Measurements from ENCODE around the gene SMIM43. TPM values are rescaled to one million over a fixed set of nuclear protein-coding genes. Genes with fewer than 3 reads are reported as not detected.
"Not testable (repeated sequence)": the region's sequence is repeated elsewhere in the genome, so short reads cannot be mapped to it uniquely, and the experiment has no call there.

The SMIM43 gene
- total and polyA plus RNA-seq, 5 donors from 2014 or later = 0.14 to 1.8 (median 0.56) TPM; not detected in 2

GRCh38 chr4:121734571-121734970 is 30.4 kb downstream of the SMIM43 start:
- Histone ChIP-seq H3K4me3 (ENCODE audit: low read depth, low read length) (no peak overlapping the region), H3K27ac (ENCODE audit: insufficient read depth, low read length, poor library complexity, severe bottlenecking) (no peak overlapping the region), H3K9me3 (ENCODE audit: control insufficient read depth in 2 of 2, low read length in 2 of 2) (no peaks in the 10 kb centered on the region), H3K4me1 (ENCODE audit: control insufficient read depth, insufficient read depth, low read length, poor library complexity, severe bottlenecking) (no peaks in the 10 kb centered on the region), H3K27me3 (ENCODE audit: control insufficient read depth, insufficient read depth, low read length) (peaks cover 9% of the 10 kb centered on the region), H3K36me3 (ENCODE audit: control insufficient read depth, insufficient read depth, low read length) (no peaks in the 10 kb centered on the region)
- DNase-seq (no peak), ATAC-seq (ENCODE audit: low read depth in 2 of 2) (no peak)
- no peaks in the 10 kb centered on the region for H3K27me3 Mint-ChIP-seq
- no peak overlapping the region for H3K4me3 Mint-ChIP-seq
- H3K27ac Mint-ChIP-seq = no peak overlapping the region
- H3K36me3 Mint-ChIP-seq = no peaks in the 10 kb centered on the region
- peaks cover 0 to 4% (median 0%) of the 10 kb centered on the region in 7 donors for H3K9me3 Mint-ChIP-seq
- no peaks in the 10 kb centered on the region for H3K4me1 Mint-ChIP-seq

- H3K27ac Mint-ChIP-seq = no peak overlapping the region
- no peaks in the 10 kb centered on the region for H3K4me1 Mint-ChIP-seq
- H3K27ac ChIP-seq (ENCODE audit: insufficient read depth, low read length, poor library complexity, severe bottlenecking) = no peak overlapping the region
- DNase-seq (no peak), ATAC-seq (ENCODE audit: low read depth in 2 of 2) (no peak)
- no peaks in the 10 kb centered on the region for H3K4me1 ChIP-seq (ENCODE audit: control insufficient read depth, insufficient read depth, low read length, poor library complexity, severe bottlenecking)
- no peaks in the 10 kb centered on the region for H3K9me3 ChIP-seq (ENCODE audit: control insufficient read depth in 2 of 2, low read length in 2 of 2)
- peaks cover 0 to 4% (median 0%) of the 10 kb centered on the region in 7 donors for H3K9me3 Mint-ChIP-seq
- H3K27me3 Mint-ChIP-seq = no peaks in the 10 kb centered on the region
- no peak overlapping the region for H3K4me3 ChIP-seq (ENCODE audit: low read depth, low read length)
- no peaks in the 10 kb centered on the region for H3K36me3 Mint-ChIP-seq
- H3K36me3 ChIP-seq (ENCODE audit: control insufficient read depth, insufficient read depth, low read length) = no peaks in the 10 kb centered on the region
- no peak overlapping the region for H3K4me3 Mint-ChIP-seq
- H3K27me3 ChIP-seq (ENCODE audit: control insufficient read depth, insufficient read depth, low read length) = peaks cover 9% of the 10 kb centered on the region
Observed at GRCh38 chr4:121733942-121734341, 31.0 kb downstream of the SMIM43 start.

- not testable (repeated sequence) for H3K4me3 ChIP-seq (ENCODE audit: low read depth, low read length); H3K27me3 ChIP-seq (ENCODE audit: control insufficient read depth, insufficient read depth, low read length); H3K27ac Mint-ChIP-seq; H3K36me3 ChIP-seq (ENCODE audit: control insufficient read depth, insufficient read depth, low read length); H3K4me3 Mint-ChIP-seq; DNase-seq; H3K36me3 Mint-ChIP-seq; H3K9me3 ChIP-seq (ENCODE audit: control insufficient read depth in 2 of 2, low read length in 2 of 2); H3K4me1 ChIP-seq (ENCODE audit: control insufficient read depth, insufficient read depth, low read length, poor library complexity, severe bottlenecking); ATAC-seq (ENCODE audit: low read depth in 2 of 2); H3K27ac ChIP-seq (ENCODE audit: insufficient read depth, low read length, poor library complexity, severe bottlenecking); H3K9me3 Mint-ChIP-seq; H3K27me3 Mint-ChIP-seq
- peaks cover 0 to 12% (median 2%) of the 10 kb centered on the region in 4 donors for H3K4me1 Mint-ChIP-seq
Observed at GRCh38 chr4:121729753-121730152, 35.2 kb downstream of the SMIM43 start.

GRCh38 chr4:121728798-121729226 is 36.2 kb downstream of the SMIM43 start:
- Mint-ChIP-seq H3K27ac (no peak overlapping the region), H3K27me3 (peaks cover 14% of the 10 kb centered on the region), H3K4me1 (peaks cover 0 to 12% (median 2%) of the 10 kb centered on the region in 4 donors), H3K36me3 (no peaks in the 10 kb centered on the region), H3K4me3 (no peak overlapping the region), H3K9me3 (peaks cover 0 to 4% (median 0%) of the 10 kb centered on the region in 7 donors)
- Histone ChIP-seq H3K36me3 (ENCODE audit: control insufficient read depth, insufficient read depth, low read length) (no peaks in the 10 kb centered on the region), H3K27me3 (ENCODE audit: control insufficient read depth, insufficient read depth, low read length) (peaks cover 3% of the 10 kb centered on the region), H3K4me3 (ENCODE audit: low read depth, low read length) (no peak overlapping the region), H3K4me1 (ENCODE audit: control insufficient read depth, insufficient read depth, low read length, poor library complexity, severe bottlenecking) (no peaks in the 10 kb centered on the region), H3K9me3 (ENCODE audit: control insufficient read depth in 2 of 2, low read length in 2 of 2) (no peaks in the 10 kb centered on the region), H3K27ac (ENCODE audit: insufficient read depth, low read length, poor library complexity, severe bottlenecking) (no peak overlapping the region)
- ATAC-seq (ENCODE audit: low read depth in 2 of 2) (no peak), DNase-seq (no peak)

- Mint-ChIP-seq H3K4me1 (peaks cover 0 to 12% (median 2%) of the 10 kb centered on the region in 4 donors), H3K9me3 (peaks cover 0 to 4% (median 0%) of the 10 kb centered on the region in 7 donors), H3K4me3 (no peak overlapping the region), H3K27me3 (peaks cover 14% of the 10 kb centered on the region), H3K36me3 (no peaks in the 10 kb centered on the region), H3K27ac (no peak overlapping the region)
- no peaks in the 10 kb centered on the region for H3K4me1 ChIP-seq (ENCODE audit: control insufficient read depth, insufficient read depth, low read length, poor library complexity, severe bottlenecking)
- H3K36me3 ChIP-seq (ENCODE audit: control insufficient read depth, insufficient read depth, low read length) = no peaks in the 10 kb centered on the region
- ATAC-seq (ENCODE audit: low read depth in 2 of 2) = no peak
- H3K27ac ChIP-seq (ENCODE audit: insufficient read depth, low read length, poor library complexity, severe bottlenecking) = no peak overlapping the region
- H3K4me3 ChIP-seq (ENCODE audit: low read depth, low read length) = no peak overlapping the region
- H3K27me3 ChIP-seq (ENCODE audit: control insufficient read depth, insufficient read depth, low read length) = peaks cover 3% of the 10 kb centered on the region
- DNase-seq = no peak
- no peaks in the 10 kb centered on the region for H3K9me3 ChIP-seq (ENCODE audit: control insufficient read depth in 2 of 2, low read length in 2 of 2)
Observed at GRCh38 chr4:121728066-121728465, 36.9 kb downstream of the SMIM43 start.

- H3K27me3 ChIP-seq (ENCODE audit: control insufficient read depth, insufficient read depth, low read length) = no peaks in the 10 kb centered on the region
- H3K36me3 Mint-ChIP-seq = no peaks in the 10 kb centered on the region
- H3K36me3 ChIP-seq (ENCODE audit: control insufficient read depth, insufficient read depth, low read length) = no peaks in the 10 kb centered on the region
- H3K27ac ChIP-seq (ENCODE audit: insufficient read depth, low read length, poor library complexity, severe bottlenecking) = no peak overlapping the region
- no peak overlapping the region for H3K4me3 Mint-ChIP-seq
- H3K4me3 ChIP-seq (ENCODE audit: low read depth, low read length) = no peak overlapping the region
- H3K4me1 ChIP-seq (ENCODE audit: control insufficient read depth, insufficient read depth, low read length, poor library complexity, severe bottlenecking) = no peaks in the 10 kb centered on the region
- ATAC-seq (ENCODE audit: low read depth in 2 of 2) = peak; percentile 81 to 83
- peak in 2 of 3 donors; percentile 56 to 72 for DNase-seq
- H3K9me3 ChIP-seq (ENCODE audit: control insufficient read depth in 2 of 2, low read length in 2 of 2) = no peaks in the 10 kb centered on the region
- peaks cover 0 to 12% (median 2%) of the 10 kb centered on the region in 4 donors for H3K4me1 Mint-ChIP-seq
- no peak overlapping the region for H3K27ac Mint-ChIP-seq
- peaks cover 14% of the 10 kb centered on the region for H3K27me3 Mint-ChIP-seq
- peaks cover 0 to 4% (median 0%) of the 10 kb centered on the region in 7 donors for H3K9me3 Mint-ChIP-seq
Observed at GRCh38 chr4:121726642-121727268, 38.2 kb downstream of the SMIM43 start.

GRCh38 chr4:121724671-121725070 is 40.3 kb downstream of the SMIM43 start:
- no peaks in the 10 kb centered on the region for H3K36me3 Mint-ChIP-seq
- no peak for ATAC-seq (ENCODE audit: low read depth in 2 of 2)
- peaks cover 0 to 12% (median 2%) of the 10 kb centered on the region in 4 donors for H3K4me1 Mint-ChIP-seq
- H3K36me3 ChIP-seq (ENCODE audit: control insufficient read depth, insufficient read depth, low read length) = no peaks in the 10 kb centered on the region
- no peak overlapping the region for H3K4me3 ChIP-seq (ENCODE audit: low read depth, low read length)
- H3K27me3 Mint-ChIP-seq = peaks cover 17% of the 10 kb centered on the region
- no peaks in the 10 kb centered on the region for H3K27me3 ChIP-seq (ENCODE audit: control insufficient read depth, insufficient read depth, low read length)
- no peak overlapping the region for H3K4me3 Mint-ChIP-seq
- no peaks in the 10 kb centered on the region for H3K9me3 ChIP-seq (ENCODE audit: control insufficient read depth in 2 of 2, low read length in 2 of 2)
- H3K27ac Mint-ChIP-seq = peak overlapping the region in 1 of 3 donors; percentile 23
- no peak overlapping the region for H3K27ac ChIP-seq (ENCODE audit: insufficient read depth, low read length, poor library complexity, severe bottlenecking)
- no peak for DNase-seq
- H3K4me1 ChIP-seq (ENCODE audit: control insufficient read depth, insufficient read depth, low read length, poor library complexity, severe bottlenecking) = no peaks in the 10 kb centered on the region
- no peaks in the 10 kb centered on the region for H3K9me3 Mint-ChIP-seq

- Histone ChIP-seq H3K4me3 (ENCODE audit: low read depth, low read length) (no peak overlapping the region), H3K4me1 (ENCODE audit: control insufficient read depth, insufficient read depth, low read length, poor library complexity, severe bottlenecking) (no peaks in the 10 kb centered on the region), H3K36me3 (ENCODE audit: control insufficient read depth, insufficient read depth, low read length) (no peaks in the 10 kb centered on the region), H3K27ac (ENCODE audit: insufficient read depth, low read length, poor library complexity, severe bottlenecking) (no peak overlapping the region), H3K9me3 (ENCODE audit: control insufficient read depth in 2 of 2, low read length in 2 of 2) (no peaks in the 10 kb centered on the region), H3K27me3 (ENCODE audit: control insufficient read depth, insufficient read depth, low read length) (no peaks in the 10 kb centered on the region)
- peaks cover 0 to 9% (median 1%) of the 10 kb centered on the region in 4 donors for H3K4me1 Mint-ChIP-seq
- no peak overlapping the region for H3K4me3 Mint-ChIP-seq
- ATAC-seq (ENCODE audit: low read depth in 2 of 2) = no peak
- no peak overlapping the region for H3K27ac Mint-ChIP-seq
- H3K9me3 Mint-ChIP-seq = no peaks in the 10 kb centered on the region
- DNase-seq = no peak
- H3K27me3 Mint-ChIP-seq = peaks cover 17% of the 10 kb centered on the region
- no peaks in the 10 kb centered on the region for H3K36me3 Mint-ChIP-seq
Observed at GRCh38 chr4:121721700-121722099, 43.3 kb downstream of the SMIM43 start.

All from CD4-positive, CD25-positive, alpha-beta regulatory T cell (primary cell).